ENCODE data around the gene TRAK1. TPM values are rescaled to one million over a fixed set of nuclear protein-coding genes. Genes with fewer than 3 reads are reported as not detected.

TRAK1 gene
- total RNA-seq, 3 donors from 2014 or later: 29.0 to 53.7 (median 40.6) TPM

GRCh38 chr3:42246091-42246490 lies 154.9 kb downstream of the TRAK1 start:
- intact Hi-C loops (cut with DNase I; ENCODE audit: low total_unique reads): no loop called here
- no peaks in the 10 kb centered on the region for H3K36me3 ChIP-seq
- TF ChIP-seq POLR2A (IDR thresholded peaks at IDR 0.05): no peak
- no peak for TF ChIP-seq CTCF (IDR thresholded peaks at IDR 0.05)
- no peak for TF ChIP-seq POLR2AphosphoS5 (IDR thresholded peaks at IDR 0.05)
- no peaks in the 10 kb centered on the region for H3K27me3 ChIP-seq
- DNase-seq (ENCODE audit: low spot score in 2 of 2): no peak
- no peaks in the 10 kb centered on the region for H3K4me1 ChIP-seq
- H3K4me3 ChIP-seq: no peak overlapping the region
- H3K9me3 ChIP-seq: no peaks in the 10 kb centered on the region
- H3K27ac ChIP-seq: no peak overlapping the region

GRCh38 chr3:42247576-42248027 lies 156.4 kb downstream of the TRAK1 start:
- H3K4me1 ChIP-seq: no peaks in the 10 kb centered on the region
- no peak overlapping the region for H3K27ac ChIP-seq
- H3K36me3 ChIP-seq: no peaks in the 10 kb centered on the region
- H3K4me3 ChIP-seq: peak overlapping the region in 1 of 3 donors; percentile 9
- TF ChIP-seq CTCF (IDR thresholded peaks at IDR 0.05) (peak; percentile 59 to 77 (median 73)), POLR2A (IDR thresholded peaks at IDR 0.05) (no peak), POLR2AphosphoS5 (IDR thresholded peaks at IDR 0.05) (no peak)
- intact Hi-C loops (cut with DNase I; ENCODE audit: low total_unique reads): no loop called here
- peak in 1 of 2 donors; percentile 50 for DNase-seq (ENCODE audit: low spot score in 2 of 2)
- H3K9me3 ChIP-seq: no peaks in the 10 kb centered on the region
- H3K27me3 ChIP-seq: no peaks in the 10 kb centered on the region

GRCh38 chr3:42250761-42251160 lies 159.6 kb downstream of the TRAK1 start:
- no peak for TF ChIP-seq POLR2A (IDR thresholded peaks at IDR 0.05)
- no peak for TF ChIP-seq POLR2AphosphoS5 (IDR thresholded peaks at IDR 0.05)
- TF ChIP-seq CTCF (IDR thresholded peaks at IDR 0.05): no peak
- H3K27ac ChIP-seq: no peak overlapping the region
- H3K27me3 ChIP-seq: no peaks in the 10 kb centered on the region
- DNase-seq (ENCODE audit: low spot score in 2 of 2): no peak
- H3K4me3 ChIP-seq: no peak overlapping the region
- intact Hi-C loops (cut with DNase I; ENCODE audit: low total_unique reads): no loop called here
- H3K36me3 ChIP-seq: no peaks in the 10 kb centered on the region
- no peaks in the 10 kb centered on the region for H3K4me1 ChIP-seq
- no peaks in the 10 kb centered on the region for H3K9me3 ChIP-seq

- Histone ChIP-seq H3K36me3 (no peaks in the 10 kb centered on the region), H3K27me3 (no peaks in the 10 kb centered on the region), H3K4me3 (no peak overlapping the region), H3K27ac (no peak overlapping the region), H3K4me1 (no peaks in the 10 kb centered on the region), H3K9me3 (no peaks in the 10 kb centered on the region)
- no peak for DNase-seq (ENCODE audit: low spot score in 2 of 2)
- intact Hi-C loops (cut with DNase I; ENCODE audit: low total_unique reads): no loop called here
- no peak for TF ChIP-seq CTCF (IDR thresholded peaks at IDR 0.05)
- TF ChIP-seq POLR2A (IDR thresholded peaks at IDR 0.05): no peak
- TF ChIP-seq POLR2AphosphoS5 (IDR thresholded peaks at IDR 0.05): no peak
These were observed 163.4 kb downstream of the TRAK1 start for GRCh38 chr3:42254566-42254965.

GRCh38 chr3:42256135-42256819 lies 165.1 kb downstream of the TRAK1 start:
- intact Hi-C loops (cut with DNase I; ENCODE audit: low total_unique reads): no loop called here
- no peaks in the 10 kb centered on the region for H3K27me3 ChIP-seq

More at GRCh38 chr3:42256135-42256819, 165.1 kb downstream of the TRAK1 start:
- Histone ChIP-seq H3K4me1 (no peaks in the 10 kb centered on the region), H3K36me3 (no peaks in the 10 kb centered on the region), H3K4me3 (no peak overlapping the region), H3K9me3 (no peaks in the 10 kb centered on the region), H3K27ac (no peak overlapping the region)
- no peak for DNase-seq (ENCODE audit: low spot score in 2 of 2)
- TF ChIP-seq CTCF (IDR thresholded peaks at IDR 0.05): no peak
- TF ChIP-seq POLR2A (IDR thresholded peaks at IDR 0.05): no peak
- no peak for TF ChIP-seq POLR2AphosphoS5 (IDR thresholded peaks at IDR 0.05)

All from breast epithelium (tissue), 4 donors.